PC-3 (cell line): Measurements from ENCODE around the gene COA5. TPM values are rescaled to one million over a fixed set of nuclear protein-coding genes. Genes with fewer than 3 reads are reported as not detected.

Experiments used
- ATAC-seq: fragments of 200-7000 bp; cut with Tn5 transposase; 2 replicates; pipeline ENCODE4 v1.9.1; 2020; ENCODE audit warnings: mild to moderate bottlenecking, moderate library complexity
- BruUV-seq: library from RNA; stranded (reverse); fragments of 400-500 nt; replicated peaks from 2 replicates; lab custom pipeline; 2021; lab: Mats Ljungman, UMichigan
- CTCF ChIA-PET: fragments of 300-600 bp; sonication (Branson Sonifier 250); formaldehyde crosslinking; loops from one replicate; lab custom pipeline; 2022; ENCODE audit warnings: antibody characterized with exemption; lab: Charles Lee
- POLR2A ChIA-PET: fragments of 300-600 bp; sonication (Branson Sonifier 250); formaldehyde crosslinking; loops from one replicate; lab custom pipeline; 2022; ENCODE audit warnings: antibody characterized with exemption; ENCODE audit not compliant: unreplicated experiment; lab: Charles Lee
- DNase-seq: peaks from one replicate; pipeline ENCODE4 v3.0.0-alpha.2; 2015
- H2AFZ ChIP-seq: fragments of 300-600 bp; sonication (generic); 2 replicates; pipeline ENCODE4 v1.6.0; 2016; ENCODE audit warnings: antibody characterized with exemption, low read length
- H3F3A ChIP-seq: fragments of 300-600 bp; sonication (generic); one replicate; pipeline ENCODE4 v1.6.0; 2017; ENCODE audit warnings: antibody characterized with exemption, low read length, control low read depth, mild to moderate bottlenecking; ENCODE audit not compliant: unreplicated experiment
- H3K27ac ChIP-seq: fragments of 300-600 bp; sonication (generic); 2 replicates; pipeline ENCODE4 v1.5.1; 2016; ENCODE audit warnings: mild to moderate bottlenecking, low read length
- H3K27me3 ChIP-seq: fragments of 300-600 bp; sonication (generic); 2 replicates; pipeline ENCODE4 v1.6.1; 2016; ENCODE audit warnings: low read length, mixed read lengths
- H3K36me3 ChIP-seq: fragments of 300-600 bp; sonication (generic); 2 replicates; pipeline ENCODE4 v1.6.1; 2016; ENCODE audit warnings: low read depth, mixed run types, low read length, mixed read lengths
- H3K4me1 ChIP-seq: fragments of 300-600 bp; sonication (generic); 2 replicates; pipeline ENCODE4 v1.5.1; 2016; ENCODE audit warnings: low read length; ENCODE audit not compliant: insufficient read depth
- H3K4me2 ChIP-seq: fragments of 300-600 bp; sonication (generic); 2 replicates; pipeline ENCODE4 v1.6.0; 2016; ENCODE audit warnings: low read length
- H3K4me3 ChIP-seq: fragments of 300-600 bp; sonication (generic); 2 replicates; pipeline ENCODE4 v1.5.1; 2016; ENCODE audit warnings: mild to moderate bottlenecking, low read length, mixed read lengths
- H3K79me2 ChIP-seq: fragments of 300-600 bp; sonication (generic); 2 replicates; pipeline ENCODE4 v1.6.1; 2017; ENCODE audit warnings: low read length, mixed read lengths
- H3K9ac ChIP-seq: fragments of 300-600 bp; sonication (generic); 2 replicates; pipeline ENCODE4 v1.6.0; 2016; ENCODE audit warnings: mild to moderate bottlenecking, low read length
- H3K9me2 ChIP-seq: fragments of 300-600 bp; sonication (generic); replicated peaks from 2 replicates; pipeline ENCODE4 v1.6.1; 2016; ENCODE audit warnings: mixed run types, low read length, mixed read lengths
- H3K9me3 ChIP-seq: fragments of 300-600 bp; sonication (generic); 2 replicates; pipeline ENCODE4 v1.6.1; 2016; ENCODE audit warnings: low read length, mixed read lengths
- H4K20me1 ChIP-seq: fragments of 300-600 bp; sonication (generic); 2 replicates; pipeline ENCODE4 v1.6.1; 2016; ENCODE audit warnings: low read length, mixed read lengths
- CTCF ChIP-seq: fragments of 300-600 bp; sonication (generic); conservative IDR thresholded peaks from 2 replicates; pipeline ENCODE4 v1.5.1; 2017; ENCODE audit warnings: antibody characterized with exemption, low read depth, mild to moderate bottlenecking, low read length
- EZH2 ChIP-seq: fragments of 300-600 bp; sonication (generic); IDR thresholded peaks from one replicate; pipeline ENCODE4 v1.6.1; 2017; ENCODE audit warnings: antibody characterized with exemption, mild to moderate bottlenecking, low read length; ENCODE audit not compliant: unreplicated experiment
- EZH2phosphoT487 ChIP-seq: fragments of 300-600 bp; sonication (generic); IDR thresholded peaks from 2 replicates; pipeline ENCODE4 v1.6.1; 2018; ENCODE audit warnings: mild to moderate bottlenecking, antibody characterized with exemption, low read length, borderline replicate concordance
- intact Hi-C: fragments of 100-400 bp; cut with micrococcal nuclease; formaldehyde crosslinking; loops from 2 replicates; pipeline ENCODE4 v1.9.0; 2023
- total RNA-seq: library from RNA; depleted of rRNA; stranded (reverse); fragments of >200 nt; gene quantifications from 2 replicates; pipeline ENCODE4 v1.2.3, GENCODE V29; 2014

The COA5 gene
- total RNA-seq, 1 experiment from 2014 or later: 37.2 TPM

- no peak for DNase-seq
- Histone ChIP-seq H3K9ac (no peak overlapping the region), H3K27ac (no peak overlapping the region), H3K4me2 (no peak overlapping the region), H3K9me3 (no peaks in the 10 kb centered on the region), H3K79me2 (no peaks in the 10 kb centered on the region), H3K9me2 (no peaks in the 10 kb centered on the region), H4K20me1 (no peaks in the 10 kb centered on the region), H3K36me3 (no peaks in the 10 kb centered on the region), H3K27me3 (no peaks in the 10 kb centered on the region), H2AFZ (no peak overlapping the region), H3K4me1 (no peaks in the 10 kb centered on the region), H3K4me3 (no peak overlapping the region), H3F3A (no peaks in the 10 kb centered on the region)
- intact Hi-C loops: no loop called here
- ChIA-PET POLR2A (no interaction called here), CTCF (no interaction called here)
- BruUV-seq: no TSS peak
- no peak for TF ChIP-seq EZH2
- no peak for TF ChIP-seq EZH2phosphoT487
- TF ChIP-seq CTCF: peak; percentile 38; the same call in 1 of the 2 replicates
- no peak for ATAC-seq
These were observed 31.0 kb downstream of the COA5 start for GRCh38 chr2:98577313-98577712.

GRCh38 chr2:98576666-98577312 is 31.5 kb downstream of the COA5 start:
- intact Hi-C loops: no loop called here
- H3K4me1 ChIP-seq: no peaks in the 10 kb centered on the region
- no peaks in the 10 kb centered on the region for H3K36me3 ChIP-seq
- no peak for ATAC-seq
- H3K27me3 ChIP-seq: no peaks in the 10 kb centered on the region
- POLR2A ChIA-PET: no interaction called here
- TF ChIP-seq CTCF (no peak), EZH2phosphoT487 (no peak), EZH2 (no peak)
- no peaks in the 10 kb centered on the region for H4K20me1 ChIP-seq
- no peak overlapping the region for H3K27ac ChIP-seq
- no peak overlapping the region for H3K4me2 ChIP-seq
- no peak overlapping the region for H3K4me3 ChIP-seq
- no peak overlapping the region for H3K9ac ChIP-seq
- no peaks in the 10 kb centered on the region for H3K9me2 ChIP-seq
- no TSS peak for BruUV-seq
- no peaks in the 10 kb centered on the region for H3F3A ChIP-seq
- DNase-seq: no peak
- CTCF ChIA-PET: no interaction called here
- no peak overlapping the region for H2AFZ ChIP-seq
- no peaks in the 10 kb centered on the region for H3K9me3 ChIP-seq
- no peaks in the 10 kb centered on the region for H3K79me2 ChIP-seq

- Histone ChIP-seq H3F3A (no peaks in the 10 kb centered on the region), H3K36me3 (no peaks in the 10 kb centered on the region; the same call in none of the 2 replicates), H4K20me1 (no peaks in the 10 kb centered on the region), H3K4me3 (no peak overlapping the region), H3K9me2 (no peaks in the 10 kb centered on the region), H2AFZ (no peak overlapping the region), H3K79me2 (no peaks in the 10 kb centered on the region), H3K27ac (no peak overlapping the region), H3K4me1 (no peaks in the 10 kb centered on the region), H3K9me3 (no peaks in the 10 kb centered on the region), H3K9ac (no peak overlapping the region), H3K4me2 (no peak overlapping the region), H3K27me3 (no peaks in the 10 kb centered on the region)
- intact Hi-C loops: no loop called here
- TF ChIP-seq EZH2phosphoT487: no peak
- TF ChIP-seq CTCF: no peak
- no peak for TF ChIP-seq EZH2
- no peak for DNase-seq
- ChIA-PET CTCF (no interaction called here), POLR2A (no interaction called here)
- BruUV-seq: no TSS peak
- no peak for ATAC-seq
These were observed 34.9 kb downstream of the COA5 start for GRCh38 chr2:98573426-98573825.
